ENCODE results near the gene PLIN5. TPM values are rescaled to one million over a fixed set of nuclear protein-coding genes. Genes with fewer than 3 reads are reported as not detected.

PLIN5 gene
- total and polyA plus RNA-seq, 2 of the 8 experiments (the other 6 are each of a cell fraction or from before 2014, with no cell fraction given), result 2.0 to 2.5 TPM

GRCh38 chr19:4570402-4570801 is 35.4 kb upstream of the PLIN5 start (continued):
- TF ChIP-seq CHD2 (IDR thresholded peaks at IDR 0.05; ENCODE audit: low read length) (no peak), POLR2AphosphoS5 (IDR thresholded peaks at IDR 0.05; ENCODE audit: low read depth, low read length) (no peak)
